Sigmoid colon (tissue), 7 donors: ENCODE results near the gene MDM4. TPM values are rescaled to one million over a fixed set of nuclear protein-coding genes. Genes with fewer than 3 reads are reported as not detected.
A peak's percentile ranks its signal among the peaks of the same experiment; 100 is the strongest.

Experiments used
- DNase-seq: peaks from one replicate; pipeline ENCODE4 v3.0.0-alpha.2; 2019
- H3K27ac ChIP-seq, 4 donors: fragments of 200-600 bp; sonication (generic); one replicate each; pipeline ENCODE4 v1.5.1; 2016 to 2019; ENCODE audit warnings: mild to moderate bottlenecking in 1 of 4
- H3K27me3 ChIP-seq, 3 donors: fragments of 200-600 bp; sonication (generic); one replicate each; pipeline ENCODE4 v1.5.1; 2019; ENCODE audit warnings: mild to moderate bottlenecking in 1 of 3
- H3K36me3 ChIP-seq, 4 donors: fragments of 200-600 bp; sonication (generic); one replicate each; pipeline ENCODE4 v1.5.1; 2016 to 2019
- H3K4me1 ChIP-seq, 4 donors: fragments of 200-600 bp; sonication (generic); one replicate each; pipeline ENCODE4 v1.5.1; 2017 to 2019
- H3K4me3 ChIP-seq, 4 donors: fragments of 200-600 bp; sonication (generic); one replicate each; pipeline ENCODE4 v1.5.1; 2017 to 2019; ENCODE audit warnings: mild to moderate bottlenecking in 2 of 4, moderate library complexity in 1 of 4
- H3K9me3 ChIP-seq, 4 donors: fragments of 200-600 bp in 3 of 4; sonication (generic) in 3 of 4; one replicate each; pipeline versions ENCODE4 v1.5.1 to v1.6.1; 2013 to 2019
- EP300 ChIP-seq, 4 donors: sonication (generic); formaldehyde crosslinking; IDR thresholded peaks; one replicate each; pipeline ENCODE4 v1.6.1; 2017; ENCODE audit warnings: antibody characterized with exemption in 4 of 4
- POLR2A ChIP-seq, 2 donors: fragments of 450-650 bp; IDR thresholded peaks; one replicate each; pipeline ENCODE4 v1.6.1; 2016; ENCODE audit warnings: antibody characterized with exemption in 2 of 2, mild to moderate bottlenecking in 2 of 2, moderate library complexity in 2 of 2
- POLR2AphosphoS5 ChIP-seq, 4 donors: sonication (generic); formaldehyde crosslinking; IDR thresholded peaks; one replicate each; pipeline ENCODE4 v1.6.1; 2017; ENCODE audit warnings: antibody characterized with exemption in 4 of 4
- WGBS, 2 donors: extraction: QIAGEN DNeasy Blood & Tissue Kit; methylation state at CpG; one replicate each; pipeline ENCODE4 v1.1.7; 2013; 5-methylcytosine and 5-hydroxymethylcytosine counted together
- intact Hi-C: fragments of 100-400 bp; cut with DNase I; formaldehyde crosslinking; loops from one replicate; pipeline ENCODE4 v1.15.1; 2023
- polyA plus RNA-seq, 3 donors: library from polyadenylated mRNA; stranded (reverse); fragments of 200-250 nt; gene quantifications; one replicate each; pipeline ENCODE4 v1.2.3, GENCODE V29; 2013
- total RNA-seq, 4 donors: library from RNA; depleted of rRNA; stranded (reverse); fragments of >200 nt; gene quantifications; one replicate each; pipeline ENCODE4 v1.1.0, GENCODE V29; 2016
- TF ChIP-seq, protein P1 (sequence below), 4 experiments: fragments of 450-650 bp in 3 of 4; fragments of 200-600 bp in 1 of 4; IDR thresholded peaks; one replicate each; pipeline ENCODE4 v1.5.1; 2016 to 2019; ENCODE audit warnings: antibody characterized with exemption in 4 of 4, mild to moderate bottlenecking in 3 of 4, moderate library complexity in 2 of 4
- donor health status: healthy with polysubstance abuse.
- donor health status: Bipolar disorder and iron deficiency.
- donor health status: healthy.

MDM4 gene
- total and polyA plus RNA-seq, 7 donors: 1.2 to 82.0 (median 48.2) TPM

DNA sequence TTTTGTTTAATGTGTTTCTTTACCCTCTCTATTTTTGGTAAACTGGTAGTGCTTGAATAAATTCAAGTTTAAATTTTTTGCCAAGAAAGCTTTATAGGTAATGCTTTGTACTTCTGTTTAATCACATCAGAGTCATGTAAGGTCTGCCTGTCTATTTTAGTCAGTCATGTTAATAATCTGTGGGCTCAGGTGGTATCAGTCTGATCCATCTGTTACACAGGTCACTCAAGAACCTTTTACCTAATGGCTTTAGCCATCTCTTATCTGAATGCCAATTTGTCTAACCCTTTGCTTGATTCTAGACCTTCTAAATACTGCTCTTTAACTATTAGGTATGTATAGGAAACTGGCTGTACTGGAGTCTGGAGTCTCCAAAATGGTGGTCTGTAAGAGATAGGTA lies 16.6 kb downstream of the MDM4 start:
- Histone ChIP-seq H3K27ac (no peak overlapping the region), H3K9me3 (no peaks in the 10 kb centered on the region), H3K4me3 (no peak overlapping the region), H3K36me3 (peaks cover 8 to 99% (median 46%) of the 10 kb centered on the region in 4 donors), H3K27me3 (no peaks in the 10 kb centered on the region), H3K4me1 (no peaks in the 10 kb centered on the region)
- intact Hi-C loops: no loop called here
- DNase-seq: no peak
- TF ChIP-seq POLR2A (IDR thresholded peaks at IDR 0.05) (no peak), EP300 (IDR thresholded peaks at IDR 0.05) (no peak)

DNA sequence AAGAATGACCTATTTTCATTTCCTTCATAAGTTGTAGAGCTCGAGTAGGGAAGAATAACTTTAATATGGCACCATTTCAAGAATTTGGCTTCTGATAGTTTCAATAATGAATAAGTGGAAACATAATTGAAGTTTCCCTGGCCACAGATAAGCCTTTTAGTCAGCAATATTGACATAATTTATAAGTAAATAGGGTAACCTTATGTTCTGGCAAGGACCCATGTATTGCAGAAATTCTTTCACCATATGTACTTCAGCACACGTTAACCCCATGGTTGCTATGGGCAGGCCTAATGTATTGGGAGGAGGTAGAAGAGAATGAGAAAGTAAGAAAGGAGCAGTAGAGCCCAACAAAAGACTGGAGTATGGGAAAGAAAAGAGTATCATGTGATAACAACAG lies 25.4 kb downstream of the MDM4 start:
- H3K36me3 ChIP-seq: peaks cover 39 to 100% (median 55%) of the 10 kb centered on the region in 4 donors
- intact Hi-C loops: no loop called here
- H3K27me3 ChIP-seq: no peaks in the 10 kb centered on the region
- H3K27ac ChIP-seq: no peak overlapping the region
- no peaks in the 10 kb centered on the region for H3K9me3 ChIP-seq
- DNase-seq: no peak
- WGBS, 2 donors: 76 to 78% methylated on average over 2 of the region's 2 CpGs
- no peak overlapping the region for H3K4me3 ChIP-seq
- no peak for TF ChIP-seq POLR2A (IDR thresholded peaks at IDR 0.05)
- no peak for TF ChIP-seq EP300 (IDR thresholded peaks at IDR 0.05)
- no peak for TF ChIP-seq POLR2AphosphoS5 (IDR thresholded peaks at IDR 0.05)
- TF ChIP-seq, protein P1, sequence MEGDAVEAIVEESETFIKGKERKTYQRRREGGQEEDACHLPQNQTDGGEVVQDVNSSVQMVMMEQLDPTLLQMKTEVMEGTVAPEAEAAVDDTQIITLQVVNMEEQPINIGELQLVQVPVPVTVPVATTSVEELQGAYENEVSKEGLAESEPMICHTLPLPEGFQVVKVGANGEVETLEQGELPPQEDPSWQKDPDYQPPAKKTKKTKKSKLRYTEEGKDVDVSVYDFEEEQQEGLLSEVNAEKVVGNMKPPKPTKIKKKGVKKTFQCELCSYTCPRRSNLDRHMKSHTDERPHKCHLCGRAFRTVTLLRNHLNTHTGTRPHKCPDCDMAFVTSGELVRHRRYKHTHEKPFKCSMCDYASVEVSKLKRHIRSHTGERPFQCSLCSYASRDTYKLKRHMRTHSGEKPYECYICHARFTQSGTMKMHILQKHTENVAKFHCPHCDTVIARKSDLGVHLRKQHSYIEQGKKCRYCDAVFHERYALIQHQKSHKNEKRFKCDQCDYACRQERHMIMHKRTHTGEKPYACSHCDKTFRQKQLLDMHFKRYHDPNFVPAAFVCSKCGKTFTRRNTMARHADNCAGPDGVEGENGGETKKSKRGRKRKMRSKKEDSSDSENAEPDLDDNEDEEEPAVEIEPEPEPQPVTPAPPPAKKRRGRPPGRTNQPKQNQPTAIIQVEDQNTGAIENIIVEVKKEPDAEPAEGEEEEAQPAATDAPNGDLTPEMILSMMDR (IDR thresholded peaks at IDR 0.05): no peak
- H3K4me1 ChIP-seq: no peaks in the 10 kb centered on the region

DNA sequence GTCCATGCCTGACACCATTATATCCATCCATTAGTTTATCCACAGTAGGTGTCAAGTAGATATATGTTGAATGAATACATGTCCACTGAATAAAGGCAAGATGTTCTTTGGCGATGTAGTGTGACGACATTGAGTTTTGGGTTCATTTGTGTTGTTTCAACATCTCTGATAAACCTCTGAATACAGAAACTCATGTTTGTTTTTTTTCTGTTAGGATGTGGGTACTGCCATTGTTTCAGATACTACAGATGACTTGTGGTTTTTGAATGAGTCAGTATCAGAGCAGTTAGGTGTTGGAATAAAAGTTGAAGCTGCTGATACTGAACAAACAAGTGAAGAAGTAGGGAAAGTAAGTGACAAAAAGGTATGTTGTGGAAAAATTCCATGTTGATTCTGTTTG lies 28.1 kb downstream of the MDM4 start:
- 63 to 89% methylated on average over 2 of the region's 2 CpGs for WGBS, 2 donors
- H3K4me1 ChIP-seq: no peaks in the 10 kb centered on the region
- no peak overlapping the region for H3K27ac ChIP-seq
- H3K36me3 ChIP-seq: peaks cover 31 to 100% (median 53%) of the 10 kb centered on the region in 4 donors
- no peak for DNase-seq
- intact Hi-C loops: no loop called here
- H3K4me3 ChIP-seq: no peak overlapping the region
- H3K9me3 ChIP-seq: no peaks in the 10 kb centered on the region
- no peaks in the 10 kb centered on the region for H3K27me3 ChIP-seq
- TF ChIP-seq POLR2AphosphoS5 (IDR thresholded peaks at IDR 0.05): no peak
- TF ChIP-seq POLR2A (IDR thresholded peaks at IDR 0.05): no peak
- TF ChIP-seq EP300 (IDR thresholded peaks at IDR 0.05): no peak
- TF ChIP-seq, protein P1 (IDR thresholded peaks at IDR 0.05): no peak

DNA sequence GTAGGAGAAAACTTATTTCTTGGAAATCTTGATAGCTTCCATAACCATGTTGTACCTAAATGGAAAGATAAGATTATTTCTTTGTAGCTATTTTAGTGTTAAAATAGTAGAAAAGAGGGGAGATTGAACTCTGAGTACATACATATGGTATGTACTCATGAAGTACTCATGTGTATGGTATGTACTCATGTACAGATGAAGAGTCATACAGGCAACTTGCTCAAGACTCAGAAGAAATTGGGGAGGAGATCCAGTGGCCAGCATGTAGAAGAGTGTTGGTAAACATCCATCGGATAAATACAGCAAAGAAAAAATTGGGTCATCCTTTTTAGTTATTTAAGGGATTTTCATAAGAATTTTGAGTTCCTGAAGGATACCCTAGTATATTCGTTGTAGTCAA lies 29.0 kb downstream of the MDM4 start:
- no peaks in the 10 kb centered on the region for H3K4me1 ChIP-seq

DNA sequence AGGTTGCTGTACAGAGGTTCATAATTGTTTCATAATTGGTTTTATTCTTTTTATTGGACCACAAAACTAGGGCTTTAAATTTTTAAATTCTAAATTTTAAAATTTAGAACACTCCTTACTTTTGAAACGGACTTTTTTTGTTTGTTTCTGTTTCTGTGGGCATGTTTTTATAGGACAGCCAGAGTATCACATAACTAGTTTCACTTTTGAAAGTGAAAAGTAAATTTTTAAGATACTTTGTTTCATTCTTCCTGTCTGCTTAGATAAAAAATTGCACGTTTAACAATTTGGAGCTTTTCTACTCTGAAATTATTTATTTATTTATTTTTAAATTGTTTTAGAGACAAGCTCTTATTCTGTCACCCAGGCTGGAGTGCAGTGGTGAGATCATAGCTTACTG lies 29.7 kb downstream of the MDM4 start:
- WGBS, 2 donors: 21 to 58% methylated on average over 2 of the region's 2 CpGs
- no peaks in the 10 kb centered on the region for H3K27me3 ChIP-seq
- intact Hi-C loops: no loop called here
- peak overlapping the region in 2 of 4 donors; percentile 3 to 33 for H3K27ac ChIP-seq
- peaks cover 27 to 100% (median 51%) of the 10 kb centered on the region in 4 donors for H3K36me3 ChIP-seq
- H3K9me3 ChIP-seq: no peaks in the 10 kb centered on the region
- no peak for TF ChIP-seq POLR2A (IDR thresholded peaks at IDR 0.05)
- TF ChIP-seq, protein P1 (IDR thresholded peaks at IDR 0.05): no peak
- no peak for TF ChIP-seq POLR2AphosphoS5 (IDR thresholded peaks at IDR 0.05)
- TF ChIP-seq EP300 (IDR thresholded peaks at IDR 0.05): no peak
- H3K4me1 ChIP-seq: no peaks in the 10 kb centered on the region
- no peak overlapping the region for H3K4me3 ChIP-seq
- DNase-seq: no peak

More for the DNA sequence above, 29.0 kb downstream of the MDM4 start:
- Histone ChIP-seq H3K4me3 (no peak overlapping the region), H3K27ac (no peak overlapping the region), H3K9me3 (no peaks in the 10 kb centered on the region), H3K27me3 (no peaks in the 10 kb centered on the region), H3K36me3 (peaks cover 28 to 100% (median 50%) of the 10 kb centered on the region in 4 donors)
- WGBS, 2 donors: 94 to 95% methylated on average over 2 of the region's 2 CpGs
- TF ChIP-seq POLR2A (IDR thresholded peaks at IDR 0.05) (no peak), POLR2AphosphoS5 (IDR thresholded peaks at IDR 0.05) (no peak), EP300 (IDR thresholded peaks at IDR 0.05) (no peak)
- TF ChIP-seq, protein P1 (IDR thresholded peaks at IDR 0.05): no peak
- no peak for DNase-seq
- intact Hi-C loops: no loop called here
